HG03060 (cell line): ENCODE measurements around the gene SERPINI1.

Experiments used
- ATAC-seq: cut with Tn5 transposase; IDR thresholded peaks from one replicate; pipeline ENCODE4 v1.9.1; 2021; ENCODE audit warnings: low read depth, moderate number of reproducible peaks; ENCODE audit not compliant: unreplicated experiment

The SERPINI1 gene

GRCh38 chr3:167733961-167734497 lies 1.5 kb upstream of the SERPINI1 start:
- no peak for ATAC-seq

- ATAC-seq = peak; percentile 79
Measured at GRCh38 chr3:167734498-167735232, 856 bp upstream of the SERPINI1 start, which contains the start of gene PDCD10. TSS of gene PDCD10 (minus strand) at chr3:167734892. CDS start at chr3:167720157, 14,735 bp downstream.

GRCh38 chr3:167736264-167736787 lies 805 bp downstream of the SERPINI1 start:
- ATAC-seq = no peak

GRCh38 chr3:167736997-167737396 lies 1.5 kb downstream of the SERPINI1 start:
- ATAC-seq = no peak

GRCh38 chr3:167738037-167738436 lies 2.5 kb downstream of the SERPINI1 start:
- ATAC-seq = no peak

GRCh38 chr3:167739190-167739810 lies 3.8 kb downstream of the SERPINI1 start:
- ATAC-seq = no peak

- ATAC-seq = peak; percentile 88
Measured at GRCh38 chr3:167740961-167741587, 5.6 kb downstream of the SERPINI1 start.

- ATAC-seq = no peak
Measured at GRCh38 chr3:167742338-167742737, 6.8 kb downstream of the SERPINI1 start.

GRCh38 chr3:167743799-167744198 lies 8.3 kb downstream of the SERPINI1 start:
- no peak for ATAC-seq

GRCh38 chr3:167749209-167749608 lies 13.7 kb downstream of the SERPINI1 start:
- ATAC-seq = no peak

GRCh38 chr3:167749728-167750127 lies 14.2 kb downstream of the SERPINI1 start:
- ATAC-seq = no peak

GRCh38 chr3:167750272-167750971 lies 14.9 kb downstream of the SERPINI1 start:
- peak; percentile 99 for ATAC-seq

- ATAC-seq = no peak
Measured at GRCh38 chr3:167754049-167754448, 18.5 kb downstream of the SERPINI1 start.

GRCh38 chr3:167761302-167761701 lies 25.8 kb downstream of the SERPINI1 start:
- ATAC-seq = no peak

GRCh38 chr3:167762296-167762695 lies 26.8 kb downstream of the SERPINI1 start:
- ATAC-seq = no peak

- ATAC-seq = peak; percentile 28
Measured at GRCh38 chr3:167772992-167773391, 37.5 kb downstream of the SERPINI1 start.

GRCh38 chr3:167773584-167773983 lies 38.1 kb downstream of the SERPINI1 start:
- ATAC-seq = peak; percentile 87

GRCh38 chr3:167776066-167776685 lies 40.7 kb downstream of the SERPINI1 start:
- ATAC-seq = no peak

GRCh38 chr3:167777356-167777755 lies 41.8 kb downstream of the SERPINI1 start:
- no peak for ATAC-seq
